GM23338 (cell line): ENCODE measurements around the gene SARDH. TPM values are rescaled to one million over a fixed set of nuclear protein-coding genes. Genes with fewer than 3 reads are reported as not detected.

Source experiments
- ATAC-seq: fragments of 200-7000 bp; cut with Tn5 transposase; 3 replicates; pipeline ENCODE4 v1.9.1; 2020
- DNase-seq: peaks from one replicate; pipeline ENCODE4 v3.0.0-alpha.2; 2015; ENCODE audit warnings: low spot score
- H2AFZ ChIP-seq: fragments of 200-600 bp; sonication (generic); 2 replicates; pipeline ENCODE4 v1.8.0; 2016; ENCODE audit warnings: antibody characterized with exemption, mild to moderate bottlenecking, moderate library complexity
- H3F3A ChIP-seq: fragments of 200-600 bp; sonication (generic); replicated peaks from 2 replicates; pipeline ENCODE4 v1.8.0; 2017; ENCODE audit warnings: antibody characterized with exemption, mixed run types, low read depth
- H3K27ac ChIP-seq: fragments of 200-600 bp; sonication (generic); 2 replicates; pipeline ENCODE4 v1.6.1; 2016; ENCODE audit warnings: low read depth
- H3K27me3 ChIP-seq: fragments of 200-600 bp; sonication (generic); 2 replicates; pipeline ENCODE4 v1.8.0; 2016; ENCODE audit warnings: mild to moderate bottlenecking, mixed run types, moderate library complexity; ENCODE audit not compliant: insufficient read depth
- H3K36me3 ChIP-seq: fragments of 200-600 bp; sonication (generic); 2 replicates; pipeline ENCODE4 v1.8.0; 2016; ENCODE audit warnings: mild to moderate bottlenecking; ENCODE audit not compliant: insufficient read depth
- H3K4me1 ChIP-seq: fragments of 200-600 bp; sonication (generic); 2 replicates; pipeline ENCODE4 v1.8.0; 2016; ENCODE audit warnings: mild to moderate bottlenecking, moderate library complexity; ENCODE audit not compliant: insufficient read depth
- H3K4me2 ChIP-seq: fragments of 200-600 bp; sonication (generic); 2 replicates; pipeline ENCODE4 v1.7.1; 2017; ENCODE audit warnings: mixed run types
- H3K4me3 ChIP-seq: fragments of 200-600 bp; sonication (generic); 2 replicates; pipeline ENCODE4 v1.6.1; 2016; ENCODE audit warnings: mixed run types
- H3K79me2 ChIP-seq: fragments of 200-600 bp; sonication (generic); replicated peaks from 2 replicates; pipeline ENCODE4 v1.8.0; 2017; ENCODE audit warnings: mild to moderate bottlenecking; ENCODE audit not compliant: insufficient read depth
- H3K9me2 ChIP-seq: fragments of 200-600 bp; sonication (generic); 2 replicates; pipeline ENCODE4 v1.8.0; 2017; ENCODE audit not compliant: insufficient read depth
- H4K20me1 ChIP-seq: fragments of 200-600 bp; sonication (generic); replicated peaks from 2 replicates; pipeline ENCODE4 v1.8.0; 2017; ENCODE audit warnings: mild to moderate bottlenecking; ENCODE audit not compliant: insufficient read depth
- H3K27ac Mint-ChIP-seq: 2 replicates; pipeline ENCODE4 v1.8.0; 2020; ENCODE audit warnings: inconsistent platforms, mild to moderate bottlenecking, moderate library complexity, mixed read lengths
- H3K27me3 Mint-ChIP-seq: 3 replicates; pipeline ENCODE4 v1.8.0; 2022; ENCODE audit warnings: low read depth, mild to moderate bottlenecking, moderate library complexity, mixed read lengths, inconsistent platforms; ENCODE audit not compliant: insufficient read depth, poor library complexity
- H3K36me3 Mint-ChIP-seq: 3 replicates; pipeline ENCODE4 v1.8.0; 2021; ENCODE audit warnings: low read depth, mild to moderate bottlenecking, inconsistent platforms, moderate library complexity, mixed read lengths
- H3K4me1 Mint-ChIP-seq: 3 replicates; pipeline ENCODE4 v1.8.0; 2020; ENCODE audit warnings: mild to moderate bottlenecking, inconsistent platforms, mixed read lengths
- H3K4me3 Mint-ChIP-seq: 3 replicates; pipeline ENCODE4 v1.8.0; 2021; ENCODE audit warnings: moderate library complexity, mild to moderate bottlenecking, inconsistent platforms, mixed read lengths
- H3K9me3 Mint-ChIP-seq: 3 replicates; pipeline ENCODE4 v1.8.0; 2020; ENCODE audit warnings: moderate library complexity, mild to moderate bottlenecking, inconsistent platforms, mixed read lengths
- CREB1 ChIP-seq: fragments of 250-450 bp; sonication (Bioruptor Pico); IDR thresholded peaks from 2 replicates; pipeline ENCODE4 v1.5.0; 2020; ENCODE audit warnings: low read depth, mild to moderate bottlenecking, moderate library complexity
- CTCF ChIP-seq, 2 experiments: fragments of 200-600 bp in 1 of 2; sonication (generic) in 1 of 2; conservative IDR thresholded peaks; 2 replicates each; pipeline versions ENCODE4 v1.5.1 to v1.6.1; 2016 to 2017; ENCODE audit warnings: antibody characterized with exemption in 2 of 2, low read depth in 2 of 2, mild to moderate bottlenecking in 2 of 2, moderate library complexity in 1 of 2
- JUNB ChIP-seq: IDR thresholded peaks from one replicate; pipeline ENCODE4 v1.6.1; 2016; ENCODE audit warnings: antibody characterized with exemption; ENCODE audit not compliant: unreplicated experiment
- NANOG ChIP-seq: IDR thresholded peaks from 2 replicates; pipeline ENCODE4 v1.6.1; 2016; ENCODE audit warnings: antibody characterized with exemption, borderline replicate concordance
- POLR2AphosphoS5 ChIP-seq: IDR thresholded peaks from 2 replicates; pipeline ENCODE4 v1.6.1; 2016; ENCODE audit warnings: antibody characterized with exemption, low read depth
- STAT1 ChIP-seq: IDR thresholded peaks from one replicate; pipeline ENCODE4 v1.6.1; 2016; ENCODE audit warnings: antibody characterized with exemption; ENCODE audit not compliant: unreplicated experiment
- ZNF114 ChIP-seq: fragments of 250-450 bp; sonication (Bioruptor Pico); IDR thresholded peaks from 2 replicates; pipeline ENCODE4 v1.5.0; 2020; ENCODE audit warnings: mild to moderate bottlenecking, moderate library complexity
- ZNF331 ChIP-seq: fragments of 250-450 bp; sonication (Bioruptor Pico); IDR thresholded peaks from 2 replicates; pipeline ENCODE4 v1.5.0; 2020; ENCODE audit warnings: low read depth, mild to moderate bottlenecking, moderate library complexity
- ZNF462 ChIP-seq: fragments of 250-450 bp; sonication (Bioruptor Pico); IDR thresholded peaks from 2 replicates; pipeline ENCODE4 v1.5.0; 2020; ENCODE audit warnings: mild to moderate bottlenecking, moderate library complexity
- polyA plus RNA-seq: library from polyadenylated mRNA; unstranded; fragments of >200 nt; fragmentation: Nextera tagmentation; extraction: Ambion mirVana; gene quantifications from 2 replicates; pipeline ENCODE4 v1.2.1, GENCODE V29; 2016
- total RNA-seq: library from RNA; depleted of rRNA; stranded (reverse); fragments of >200 nt; shearing (Covaris generic); gene quantifications from 2 replicates; pipeline ENCODE4 v1.2.3, GENCODE V29; 2014
- TF ChIP-seq, protein P1 (sequence below): IDR thresholded peaks from one replicate; pipeline ENCODE4 v1.6.1; 2018; ENCODE audit warnings: antibody characterized with exemption; ENCODE audit not compliant: unreplicated experiment

The SARDH gene
- total and polyA plus RNA-seq, 2 experiments from 2014 or later: 2.8 to 10.4 TPM

DNA sequence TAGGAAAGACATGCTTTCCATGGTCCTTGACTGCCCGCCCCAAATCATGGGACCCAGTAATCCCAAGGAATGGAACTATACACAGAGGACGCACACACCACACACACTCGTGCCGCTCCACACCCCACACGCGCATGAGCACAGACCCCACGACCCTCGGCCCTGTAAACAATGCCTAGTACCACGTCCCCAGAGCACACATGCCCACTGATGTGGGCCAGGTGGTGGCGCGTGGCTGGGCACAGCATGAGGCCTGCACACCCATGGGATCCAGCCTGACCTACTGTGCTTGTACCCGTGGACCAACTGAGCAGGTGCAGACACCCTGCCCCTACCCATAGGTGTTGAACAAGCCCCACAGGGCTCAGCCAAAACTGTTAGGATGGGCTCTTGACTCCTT, 101.2 kb downstream of the SARDH start:
- no peak overlapping the region; the same call in 1 of the 2 replicates for H2AFZ ChIP-seq
- no peak overlapping the region for H3K27ac Mint-ChIP-seq
- no peak overlapping the region for H3K4me3 Mint-ChIP-seq
- DNase-seq: no peak
- H3K27me3 Mint-ChIP-seq: peaks cover 21% of the 10 kb centered on the region
- H3K27ac ChIP-seq: no peak overlapping the region
- H3K4me1 Mint-ChIP-seq: peaks cover 47% of the 10 kb centered on the region
- no peaks in the 10 kb centered on the region for H3K27me3 ChIP-seq
- no peaks in the 10 kb centered on the region for H4K20me1 ChIP-seq
- peaks cover 19% of the 10 kb centered on the region for H3K4me1 ChIP-seq
- no peak overlapping the region for H3K4me2 ChIP-seq
- no peaks in the 10 kb centered on the region for H3K36me3 ChIP-seq
- no peaks in the 10 kb centered on the region for H3K9me3 Mint-ChIP-seq
- TF ChIP-seq, protein P1, sequence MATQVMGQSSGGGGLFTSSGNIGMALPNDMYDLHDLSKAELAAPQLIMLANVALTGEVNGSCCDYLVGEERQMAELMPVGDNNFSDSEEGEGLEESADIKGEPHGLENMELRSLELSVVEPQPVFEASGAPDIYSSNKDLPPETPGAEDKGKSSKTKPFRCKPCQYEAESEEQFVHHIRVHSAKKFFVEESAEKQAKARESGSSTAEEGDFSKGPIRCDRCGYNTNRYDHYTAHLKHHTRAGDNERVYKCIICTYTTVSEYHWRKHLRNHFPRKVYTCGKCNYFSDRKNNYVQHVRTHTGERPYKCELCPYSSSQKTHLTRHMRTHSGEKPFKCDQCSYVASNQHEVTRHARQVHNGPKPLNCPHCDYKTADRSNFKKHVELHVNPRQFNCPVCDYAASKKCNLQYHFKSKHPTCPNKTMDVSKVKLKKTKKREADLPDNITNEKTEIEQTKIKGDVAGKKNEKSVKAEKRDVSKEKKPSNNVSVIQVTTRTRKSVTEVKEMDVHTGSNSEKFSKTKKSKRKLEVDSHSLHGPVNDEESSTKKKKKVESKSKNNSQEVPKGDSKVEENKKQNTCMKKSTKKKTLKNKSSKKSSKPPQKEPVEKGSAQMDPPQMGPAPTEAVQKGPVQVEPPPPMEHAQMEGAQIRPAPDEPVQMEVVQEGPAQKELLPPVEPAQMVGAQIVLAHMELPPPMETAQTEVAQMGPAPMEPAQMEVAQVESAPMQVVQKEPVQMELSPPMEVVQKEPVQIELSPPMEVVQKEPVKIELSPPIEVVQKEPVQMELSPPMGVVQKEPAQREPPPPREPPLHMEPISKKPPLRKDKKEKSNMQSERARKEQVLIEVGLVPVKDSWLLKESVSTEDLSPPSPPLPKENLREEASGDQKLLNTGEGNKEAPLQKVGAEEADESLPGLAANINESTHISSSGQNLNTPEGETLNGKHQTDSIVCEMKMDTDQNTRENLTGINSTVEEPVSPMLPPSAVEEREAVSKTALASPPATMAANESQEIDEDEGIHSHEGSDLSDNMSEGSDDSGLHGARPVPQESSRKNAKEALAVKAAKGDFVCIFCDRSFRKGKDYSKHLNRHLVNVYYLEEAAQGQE: no peak
- TF ChIP-seq CREB1 (CRISPR knock-in tag) (no peak), STAT1 (no peak), ZNF114 (CRISPR knock-in tag) (no peak), ZNF331 (no peak), POLR2AphosphoS5 (no peak), JUNB (no peak), ZNF462 (CRISPR knock-in tag) (no peak), NANOG (no peak), CTCF (conservative IDR thresholded peaks at IDR 0.05; ENCODE audit: low read depth in 2 of 2) (no peak)
- no peak overlapping the region for H3K4me3 ChIP-seq
- no peaks in the 10 kb centered on the region for H3K9me2 ChIP-seq
- no peaks in the 10 kb centered on the region; the same call in 2 of the 3 replicates for H3K36me3 Mint-ChIP-seq
- no peak for ATAC-seq
- H3F3A ChIP-seq: no peaks in the 10 kb centered on the region
- H3K79me2 ChIP-seq: no peaks in the 10 kb centered on the region
